ENCODE results near the gene NRCAM.

Gene NRCAM

DNA sequence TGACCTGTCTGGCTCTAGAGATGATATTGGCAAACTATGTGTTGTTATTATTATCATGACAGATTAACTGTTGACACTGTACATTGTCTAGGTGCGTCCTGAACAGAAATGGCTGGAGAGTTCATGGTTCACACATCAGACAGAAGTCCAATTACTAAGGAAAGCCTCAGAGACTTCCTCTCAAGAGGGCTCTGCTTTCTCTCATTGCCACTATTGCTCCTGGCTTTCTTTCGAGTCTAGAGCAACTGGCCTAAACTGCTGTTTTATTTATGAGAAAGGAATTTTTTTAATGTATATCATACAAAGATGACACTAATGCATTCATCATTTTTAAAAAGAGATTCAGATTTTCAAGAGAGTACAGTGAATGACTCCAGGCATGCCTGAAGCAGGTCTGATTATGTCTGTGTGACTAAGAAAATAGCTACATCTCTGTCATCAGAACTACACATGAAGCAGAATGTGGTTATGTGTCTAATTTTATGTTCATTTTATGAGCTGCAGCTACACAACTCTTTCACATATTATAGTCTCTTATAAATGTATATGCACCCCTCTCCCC is 30.4 kb downstream of the NRCAM start:
- Histone ChIP-seq H3K9ac (no peak overlapping the region), H2AFZ (no peak overlapping the region), H3K9me3 (ENCODE audit: control insufficient read depth, low read length) (no peaks in the 10 kb centered on the region), H3K36me3 (ENCODE audit: control insufficient read depth, insufficient read depth, low read length) (no peaks in the 10 kb centered on the region), H3K27ac (no peak overlapping the region), H3K4me3 (ENCODE audit: low read depth, low read length) (no peak overlapping the region), H3K4me2 (ENCODE audit: low read length) (no peak overlapping the region), H3K4me1 (no peaks in the 10 kb centered on the region), H3K27me3 (ENCODE audit: control insufficient read depth, insufficient read depth, low read length) (no peaks in the 10 kb centered on the region), H3K79me2 (no peaks in the 10 kb centered on the region)
- TF ChIP-seq, protein P1, sequence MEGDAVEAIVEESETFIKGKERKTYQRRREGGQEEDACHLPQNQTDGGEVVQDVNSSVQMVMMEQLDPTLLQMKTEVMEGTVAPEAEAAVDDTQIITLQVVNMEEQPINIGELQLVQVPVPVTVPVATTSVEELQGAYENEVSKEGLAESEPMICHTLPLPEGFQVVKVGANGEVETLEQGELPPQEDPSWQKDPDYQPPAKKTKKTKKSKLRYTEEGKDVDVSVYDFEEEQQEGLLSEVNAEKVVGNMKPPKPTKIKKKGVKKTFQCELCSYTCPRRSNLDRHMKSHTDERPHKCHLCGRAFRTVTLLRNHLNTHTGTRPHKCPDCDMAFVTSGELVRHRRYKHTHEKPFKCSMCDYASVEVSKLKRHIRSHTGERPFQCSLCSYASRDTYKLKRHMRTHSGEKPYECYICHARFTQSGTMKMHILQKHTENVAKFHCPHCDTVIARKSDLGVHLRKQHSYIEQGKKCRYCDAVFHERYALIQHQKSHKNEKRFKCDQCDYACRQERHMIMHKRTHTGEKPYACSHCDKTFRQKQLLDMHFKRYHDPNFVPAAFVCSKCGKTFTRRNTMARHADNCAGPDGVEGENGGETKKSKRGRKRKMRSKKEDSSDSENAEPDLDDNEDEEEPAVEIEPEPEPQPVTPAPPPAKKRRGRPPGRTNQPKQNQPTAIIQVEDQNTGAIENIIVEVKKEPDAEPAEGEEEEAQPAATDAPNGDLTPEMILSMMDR (IDR thresholded peaks at IDR 0.05): no peak

DNA sequence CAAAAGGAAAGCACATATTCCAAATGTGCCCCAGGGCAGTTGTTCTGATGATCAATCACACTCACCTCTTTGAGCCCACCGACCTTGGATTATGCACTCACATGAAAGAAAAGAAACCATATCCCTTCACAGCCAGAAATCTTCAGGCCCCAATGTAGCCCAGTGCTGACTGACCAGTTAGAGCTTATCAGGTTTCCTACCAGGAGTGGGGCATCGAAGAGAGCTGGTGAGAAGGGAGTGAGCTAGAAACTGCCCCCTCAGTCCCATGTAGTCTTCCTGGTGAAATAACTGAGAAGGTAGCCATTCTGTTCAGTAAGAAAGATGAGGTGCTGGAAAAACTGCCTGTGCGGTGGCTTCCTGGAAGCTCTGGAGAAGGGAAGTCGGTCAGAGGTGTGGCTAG is 32.2 kb downstream of the NRCAM start:
- no peak overlapping the region for H3K27ac ChIP-seq
- H3K4me2 ChIP-seq (ENCODE audit: low read length): no peak overlapping the region
- no peaks in the 10 kb centered on the region for H3K36me3 ChIP-seq (ENCODE audit: control insufficient read depth, insufficient read depth, low read length)
- TF ChIP-seq, protein P1 (IDR thresholded peaks at IDR 0.05): no peak
- H3K79me2 ChIP-seq: no peaks in the 10 kb centered on the region
- H3K9me3 ChIP-seq (ENCODE audit: control insufficient read depth, low read length): no peaks in the 10 kb centered on the region
- no peaks in the 10 kb centered on the region for H3K4me1 ChIP-seq
- no peak overlapping the region for H2AFZ ChIP-seq
- no peak overlapping the region for H3K9ac ChIP-seq
- H3K4me3 ChIP-seq (ENCODE audit: low read depth, low read length): no peak overlapping the region
- no peaks in the 10 kb centered on the region for H3K27me3 ChIP-seq (ENCODE audit: control insufficient read depth, insufficient read depth, low read length)

DNA sequence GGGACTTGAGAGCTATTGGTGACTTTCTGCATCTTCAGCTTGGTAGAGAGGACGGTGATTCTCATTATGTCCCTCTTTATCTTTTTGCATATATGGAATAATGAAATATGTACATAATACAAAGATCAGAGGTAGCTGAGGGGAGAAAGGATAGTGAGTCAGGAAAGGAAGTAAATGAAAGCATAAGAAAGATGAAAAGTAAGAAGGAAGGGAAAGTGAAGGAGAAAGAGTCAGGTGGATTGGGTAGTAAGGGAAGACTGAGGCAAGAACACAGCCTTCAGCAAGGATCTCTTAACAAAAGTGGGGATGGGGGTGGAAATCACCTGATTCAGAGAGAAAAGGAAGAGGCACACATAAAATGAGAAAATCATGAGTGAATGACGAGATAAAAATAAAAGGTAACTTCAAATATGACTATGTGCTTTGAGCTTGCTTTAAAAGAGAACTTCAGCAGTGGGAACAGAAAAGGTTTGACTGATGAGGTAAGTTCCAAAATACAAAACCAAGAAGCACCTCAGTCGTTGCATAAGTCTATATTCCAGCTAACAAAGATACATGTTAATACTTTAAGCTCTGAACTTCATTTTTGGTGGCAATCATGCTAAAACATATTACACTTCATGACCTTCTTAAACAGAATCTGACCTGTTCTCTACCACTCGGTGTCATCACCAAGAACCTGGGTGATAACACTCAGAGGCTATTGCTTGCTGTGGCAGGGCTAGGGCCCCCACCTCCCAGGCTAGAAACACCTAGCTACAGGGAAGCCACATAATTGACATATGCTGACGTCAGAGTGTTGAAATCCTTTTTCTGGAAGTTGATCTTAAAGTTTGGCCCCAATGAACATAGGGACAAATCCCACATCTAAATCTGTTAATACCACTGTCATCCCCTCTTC is 32.9 kb downstream of the NRCAM start:
- no peak overlapping the region for H3K4me3 ChIP-seq (ENCODE audit: low read depth, low read length)
- H3K27ac ChIP-seq: no peak overlapping the region
- H3K9ac ChIP-seq: no peak overlapping the region
- no peak overlapping the region for H2AFZ ChIP-seq
- H3K79me2 ChIP-seq: no peaks in the 10 kb centered on the region
- H3K4me2 ChIP-seq (ENCODE audit: low read length): no peak overlapping the region
- H3K27me3 ChIP-seq (ENCODE audit: control insufficient read depth, insufficient read depth, low read length): no peaks in the 10 kb centered on the region
- H3K9me3 ChIP-seq (ENCODE audit: control insufficient read depth, low read length): no peaks in the 10 kb centered on the region
- H3K36me3 ChIP-seq (ENCODE audit: control insufficient read depth, insufficient read depth, low read length): no peaks in the 10 kb centered on the region
- TF ChIP-seq, protein P1 (IDR thresholded peaks at IDR 0.05): no peak
- no peaks in the 10 kb centered on the region for H3K4me1 ChIP-seq

DNA sequence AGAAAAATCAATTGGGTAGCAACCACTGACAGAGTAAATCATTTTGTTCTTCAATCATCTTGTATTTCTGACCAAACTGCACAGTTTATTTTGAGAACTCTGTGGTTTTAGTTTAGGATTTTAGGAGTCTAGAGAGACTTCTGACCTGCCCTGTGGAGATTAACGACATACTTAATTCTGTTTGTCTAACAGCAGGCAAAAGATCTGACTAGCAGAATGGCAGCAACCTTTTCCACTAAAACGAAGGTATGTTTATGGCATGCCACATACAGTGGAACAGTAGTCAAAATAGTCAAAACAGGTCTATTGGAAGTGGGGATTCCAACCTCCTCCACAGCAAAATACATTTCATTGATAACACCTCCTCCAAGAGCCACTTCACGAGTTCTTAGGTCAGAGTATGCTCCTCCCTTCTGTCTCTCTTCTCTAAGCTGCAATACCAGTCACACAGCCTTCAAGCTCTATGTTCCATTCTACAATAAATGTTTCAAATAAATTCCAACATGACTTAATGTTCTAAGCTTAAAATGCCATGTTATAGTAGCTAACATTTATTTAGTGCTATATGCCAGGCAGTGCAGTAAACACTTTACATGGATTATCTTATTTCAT is 34.4 kb downstream of the NRCAM start:
- Histone ChIP-seq H3K4me1 (peaks cover 2% of the 10 kb centered on the region), H3K4me2 (ENCODE audit: low read length) (no peak overlapping the region), H2AFZ (no peak overlapping the region), H3K27ac (no peak overlapping the region), H3K36me3 (ENCODE audit: control insufficient read depth, insufficient read depth, low read length) (no peaks in the 10 kb centered on the region), H3K27me3 (ENCODE audit: control insufficient read depth, insufficient read depth, low read length) (no peaks in the 10 kb centered on the region), H3K79me2 (no peaks in the 10 kb centered on the region), H3K9ac (no peak overlapping the region), H3K4me3 (ENCODE audit: low read depth, low read length) (no peak overlapping the region), H3K9me3 (ENCODE audit: control insufficient read depth, low read length) (no peaks in the 10 kb centered on the region)
- TF ChIP-seq, protein P1 (IDR thresholded peaks at IDR 0.05): no peak

Data from parathyroid adenoma (tissue), 2 donors.